ENCODE data around the gene ZNF460.

DNA sequence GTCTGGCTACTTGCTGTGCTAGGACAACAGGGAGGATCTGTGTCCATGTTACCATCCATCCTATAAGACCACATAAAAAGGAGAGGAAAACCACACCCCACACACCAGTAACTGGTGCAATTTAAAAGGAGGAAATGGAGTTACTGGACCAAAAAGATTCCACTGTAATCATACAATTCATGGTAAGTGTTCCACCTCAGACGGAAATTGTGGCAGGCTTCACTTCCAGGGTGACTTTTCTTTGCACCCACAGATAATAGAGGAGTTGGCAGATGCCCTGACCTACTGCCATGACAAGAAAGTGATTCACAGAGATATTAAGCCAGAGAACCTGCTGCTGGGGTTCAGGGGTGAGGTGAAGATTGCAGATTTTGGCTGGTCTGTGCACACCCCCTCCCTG is 47.1 kb upstream of the ZNF460 start:
- TF ChIP-seq GTF3A (CRISPR knock-in tag; conservative IDR thresholded peaks at IDR 0.05) (no peak), YY1 (IDR thresholded peaks at IDR 0.05; ENCODE audit: insufficient read depth, insufficient replicate concordance, low read depth, low read length) (no peak), ZNF510 (CRISPR knock-in tag; IDR thresholded peaks at IDR 0.05; ENCODE audit: low read depth) (no peak), ZFP36L2 (CRISPR knock-in tag; IDR thresholded peaks at IDR 0.05) (no peak), ZNF629 (CRISPR knock-in tag; conservative IDR thresholded peaks at IDR 0.05) (no peak), FOXO1 (CRISPR knock-in tag; IDR thresholded peaks at IDR 0.05) (no peak), PCBP2 (optimal IDR thresholded peaks at IDR 0.05; ENCODE audit: low read depth, low read length, poor library complexity, severe bottlenecking) (no peak), ZNF335 (CRISPR knock-in tag; IDR thresholded peaks at IDR 0.05) (no peak), KAT8 (CRISPR knock-in tag; IDR thresholded peaks at IDR 0.05) (no peak), ZNF432 (CRISPR knock-in tag; IDR thresholded peaks at IDR 0.05; ENCODE audit: borderline replicate concordance) (no peak), POLR2A (IDR thresholded peaks at IDR 0.05; ENCODE audit: insufficient read depth in 1 of 2, low read depth in 2 of 2, low read length in 2 of 2) (no peak), ATF3 (CRISPR knock-in tag; IDR thresholded peaks at IDR 0.05) (no peak)
- TF ChIP-seq, protein P1, sequence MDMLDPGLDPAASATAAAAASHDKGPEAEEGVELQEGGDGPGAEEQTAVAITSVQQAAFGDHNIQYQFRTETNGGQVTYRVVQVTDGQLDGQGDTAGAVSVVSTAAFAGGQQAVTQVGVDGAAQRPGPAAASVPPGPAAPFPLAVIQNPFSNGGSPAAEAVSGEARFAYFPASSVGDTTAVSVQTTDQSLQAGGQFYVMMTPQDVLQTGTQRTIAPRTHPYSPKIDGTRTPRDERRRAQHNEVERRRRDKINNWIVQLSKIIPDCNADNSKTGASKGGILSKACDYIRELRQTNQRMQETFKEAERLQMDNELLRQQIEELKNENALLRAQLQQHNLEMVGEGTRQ (IDR thresholded peaks at IDR 0.05; ENCODE audit: low read depth, low read length) = no peak
- TF ChIP-seq, protein P1 (CRISPR knock-in tag; IDR thresholded peaks at IDR 0.05; ENCODE audit: borderline replicate concordance) = no peak
- TF ChIP-seq, protein P2, sequence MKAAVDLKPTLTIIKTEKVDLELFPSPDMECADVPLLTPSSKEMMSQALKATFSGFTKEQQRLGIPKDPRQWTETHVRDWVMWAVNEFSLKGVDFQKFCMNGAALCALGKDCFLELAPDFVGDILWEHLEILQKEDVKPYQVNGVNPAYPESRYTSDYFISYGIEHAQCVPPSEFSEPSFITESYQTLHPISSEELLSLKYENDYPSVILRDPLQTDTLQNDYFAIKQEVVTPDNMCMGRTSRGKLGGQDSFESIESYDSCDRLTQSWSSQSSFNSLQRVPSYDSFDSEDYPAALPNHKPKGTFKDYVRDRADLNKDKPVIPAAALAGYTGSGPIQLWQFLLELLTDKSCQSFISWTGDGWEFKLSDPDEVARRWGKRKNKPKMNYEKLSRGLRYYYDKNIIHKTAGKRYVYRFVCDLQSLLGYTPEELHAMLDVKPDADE (CRISPR knock-in tag; IDR thresholded peaks at IDR 0.05) = no peak
